Measurements from ENCODE around the gene FBXO24. TPM values are rescaled to one million over a fixed set of nuclear protein-coding genes. Genes with fewer than 3 reads are reported as not detected.

FBXO24 gene
- total RNA-seq, 8 experiments from 2014 or later, result 0.25 to 1.9 (median 0.75) TPM

Other genes starting within 250 kb of the FBXO24 start
- gene PILRB, start 228.2 kb upstream of the FBXO24 start, total RNA-seq, result 100 to 1,000 TPM in 1 of 8 experiments, 10 to 100 TPM in 7; 10.6 to 107 (median 19.6) TPM
- gene PILRA, start 212.8 kb upstream of the FBXO24 start, total RNA-seq, result 1 to 10 TPM in 7 of 8 experiments, under 1 TPM in 1; 0.88 to 9.4 (median 3.0) TPM
- 10 to 100 TPM in 1 of 8 experiments, 1 to 10 TPM in 7; 2.2 to 12.3 (median 3.5) TPM for gene ZCWPW1, start 157.6 kb upstream of the FBXO24 start, total RNA-seq
- 10 to 100 TPM; 11.5 to 54.3 (median 29.1) TPM for gene MEPCE, start 156.5 kb upstream of the FBXO24 start, total RNA-seq
- gene PPP1R35, start 149.8 kb upstream of the FBXO24 start, total RNA-seq, result 10 to 100 TPM; 11.5 to 38.3 (median 20.2) TPM
- gene SPACDR, start 122.1 kb upstream of the FBXO24 start, total RNA-seq, result 1 to 10 TPM in 2 of 8 experiments, under 1 TPM in 5, not detected in 1; 0.38 to 2.7 (median 0.81) TPM
- gene TSC22D4, start 107.1 kb upstream of the FBXO24 start, total RNA-seq, result 10 to 100 TPM in 7 of 8 experiments, 1 to 10 TPM in 1; 9.9 to 44.4 (median 22.0) TPM
- 10 to 100 TPM in 5 of 8 experiments, 1 to 10 TPM in 1, under 1 TPM in 2; 0.81 to 30.0 (median 14.4) TPM for gene NYAP1, start 102.4 kb upstream of the FBXO24 start, total RNA-seq
- 10 to 100 TPM in 4 of 8 experiments, 1 to 10 TPM in 4; 2.7 to 22.3 (median 7.5) TPM for gene AGFG2, start 47.1 kb upstream of the FBXO24 start, total RNA-seq
- gene SAP25, start 12.4 kb upstream of the FBXO24 start, total RNA-seq, result 1 to 10 TPM in 4 of 8 experiments, under 1 TPM in 3, not detected in 1; 0.43 to 2.8 (median 1.0) TPM
- 10 to 100 TPM in 5 of 8 experiments, 1 to 10 TPM in 3; 9.1 to 24.3 (median 18.6) TPM for gene LRCH4, start 199 bp upstream of the FBXO24 start, total RNA-seq
- 100 to 1,000 TPM in 4 of 8 experiments, 10 to 100 TPM in 1, 1 to 10 TPM in 3; 3.0 to 369 (median 86.9) TPM for gene PCOLCE, start 16.0 kb downstream of the FBXO24 start, total RNA-seq
- gene MOSPD3, start 26.2 kb downstream of the FBXO24 start, total RNA-seq, result 10 to 100 TPM in 7 of 8 experiments, 1 to 10 TPM in 1; 9.5 to 20.5 (median 15.2) TPM
- gene TFR2, start 55.2 kb downstream of the FBXO24 start, total RNA-seq, result 1 to 10 TPM in 6 of 8 experiments, under 1 TPM in 2; 0.54 to 3.9 (median 2.5) TPM
- gene ACTL6B, start 70.1 kb downstream of the FBXO24 start, total RNA-seq, result 10 to 100 TPM in 5 of 8 experiments, not detected in 3; 29.4 to 51.9 (median 38.1) TPM
- 100 to 1,000 TPM; 141 to 235 (median 188) TPM for gene GNB2, start 87.4 kb downstream of the FBXO24 start, total RNA-seq
- 10 to 100 TPM; 10.6 to 40.7 (median 19.1) TPM for gene GIGYF1, start 107.9 kb downstream of the FBXO24 start, total RNA-seq
- 10 to 100 TPM; 32.0 to 59.6 (median 38.6) TPM for gene POP7, start 119.8 kb downstream of the FBXO24 start, total RNA-seq
- gene EPO, start 134.1 kb downstream of the FBXO24 start, total RNA-seq, result under 1 TPM in 1 of 8 experiments, not detected in 7; 0.11 TPM
- gene ZAN, start 147.3 kb downstream of the FBXO24 start, total RNA-seq, result under 1 TPM in 6 of 8 experiments, not detected in 2; 0.04 to 0.24 (median 0.14) TPM
- 10 to 100 TPM in 5 of 8 experiments, 1 to 10 TPM in 3; 3.5 to 49.9 (median 17.1) TPM for gene EPHB4, start 241.2 kb downstream of the FBXO24 start, total RNA-seq